ENCODE results near the gene FBXO39.

FBXO39 gene

GRCh38 chr17:6786618-6787017 is 10.6 kb downstream of the FBXO39 start:
- no peak for TF ChIP-seq CTCF (IDR thresholded peaks at IDR 0.05; ENCODE audit: control extremely low read depth, extremely low read depth, low read depth, missing control alignments)
- no peak for DNase-seq (ENCODE audit: extremely low spot score)
- ChIA-PET CTCF (interaction anchor here (0.8 kb wide), 1 partner anchor 8 kb away, joined by 3 read pairs; no protein-coding TSS in a partner anchor), POLR2A (no interaction called here)

GRCh38 chr17:6787081-6787693 is 11.2 kb downstream of the FBXO39 start:
- CTCF ChIA-PET: interaction anchor here (0.8 to 1.3 kb wide), 2 partner anchors 8 to 86 kb away, joined by 3 read pairs; no protein-coding TSS in a partner anchor
- DNase-seq (ENCODE audit: extremely low spot score): no peak
- TF ChIP-seq CTCF (IDR thresholded peaks at IDR 0.05; ENCODE audit: control extremely low read depth, extremely low read depth, low read depth, missing control alignments): no peak
- POLR2A ChIA-PET: no interaction called here

DNA sequence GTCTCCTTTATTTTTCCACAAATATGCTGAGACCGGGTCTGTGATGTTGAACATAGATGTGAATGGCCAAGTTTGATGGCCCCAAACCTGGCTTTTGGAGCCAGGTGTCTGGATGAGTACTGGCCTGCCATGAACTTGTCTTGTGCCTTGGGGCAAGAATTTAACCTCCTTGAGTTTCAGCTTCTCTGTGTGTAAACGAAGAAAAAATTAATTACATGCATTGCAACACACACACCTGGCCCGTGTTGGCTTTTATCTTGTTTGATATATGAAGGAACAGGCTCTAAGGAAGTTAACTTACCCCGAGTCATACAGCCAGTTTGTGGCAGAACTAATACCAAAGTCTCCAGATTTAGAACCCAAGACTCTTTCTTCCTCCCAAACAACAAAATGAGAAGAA is 13.1 kb downstream of the FBXO39 start:
- no peak for TF ChIP-seq CTCF (IDR thresholded peaks at IDR 0.05; ENCODE audit: control extremely low read depth, extremely low read depth, low read depth, missing control alignments)
- ChIA-PET CTCF (interaction anchor here (1.2 kb wide), 1 partner anchor 29 kb away, joined by 3 read pairs; no protein-coding TSS in a partner anchor), POLR2A (no interaction called here)
- no peak for DNase-seq (ENCODE audit: extremely low spot score)

GRCh38 chr17:6793748-6794493 is 17.9 kb downstream of the FBXO39 start:
- TF ChIP-seq CTCF (IDR thresholded peaks at IDR 0.05; ENCODE audit: control extremely low read depth, extremely low read depth, low read depth, missing control alignments): no peak
- ChIA-PET POLR2A (no interaction called here), CTCF (interaction anchor here (1.2 kb wide), 1 partner anchor 13 kb away, joined by 3 read pairs; no protein-coding TSS in a partner anchor)
- DNase-seq (ENCODE audit: extremely low spot score): no peak

DNA sequence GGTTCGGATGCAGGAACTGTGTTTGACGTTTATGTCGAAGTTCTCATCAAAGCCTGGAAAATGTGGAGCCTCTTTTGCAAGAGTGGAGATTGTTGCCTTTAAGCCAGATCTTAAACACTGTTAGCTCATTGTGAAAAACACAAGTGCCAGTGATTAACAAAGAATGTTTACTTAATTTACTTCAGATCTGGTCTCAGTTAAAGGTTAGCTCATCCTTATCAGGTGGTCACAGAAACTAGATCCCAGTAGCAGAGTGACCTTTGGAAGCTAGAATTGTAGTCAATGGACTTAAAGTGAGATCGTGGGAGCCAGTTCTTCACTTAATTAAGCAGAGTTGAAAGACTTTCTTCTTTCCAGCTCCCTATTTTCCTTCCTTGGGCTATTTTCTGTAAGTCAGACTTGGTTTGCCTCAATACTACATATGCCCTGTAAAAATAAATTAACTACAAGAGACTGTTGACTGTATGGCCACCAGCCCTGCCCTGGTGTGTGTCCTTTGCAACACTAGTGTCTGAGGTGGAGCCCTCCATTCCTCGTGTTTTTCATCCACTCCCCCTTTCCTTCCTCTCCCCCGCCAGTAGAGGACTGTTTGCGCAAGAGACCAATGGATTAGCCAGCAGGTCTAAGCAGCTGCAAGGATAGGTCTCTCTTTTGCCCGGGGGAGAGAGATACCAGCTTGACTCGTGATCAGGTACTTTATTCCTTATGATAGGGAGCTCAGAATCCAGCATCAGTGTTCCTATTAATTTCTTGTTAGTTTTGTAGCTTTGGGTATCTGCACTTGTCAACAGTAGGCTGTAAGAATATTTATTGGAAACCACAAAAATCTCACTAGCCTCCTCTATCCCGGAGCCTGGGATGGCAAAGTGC is 20.2 kb downstream of the FBXO39 start:
- POLR2A ChIA-PET: no interaction called here
- no peak for DNase-seq (ENCODE audit: extremely low spot score)
- CTCF ChIA-PET: interaction anchor here (1.2 to 1.3 kb wide), 2 partner anchors 18 to 46 kb away, joined by 3 to 4 read pairs; no protein-coding TSS in a partner anchor
- no peak for TF ChIP-seq CTCF (IDR thresholded peaks at IDR 0.05; ENCODE audit: control extremely low read depth, extremely low read depth, low read depth, missing control alignments)

DNA sequence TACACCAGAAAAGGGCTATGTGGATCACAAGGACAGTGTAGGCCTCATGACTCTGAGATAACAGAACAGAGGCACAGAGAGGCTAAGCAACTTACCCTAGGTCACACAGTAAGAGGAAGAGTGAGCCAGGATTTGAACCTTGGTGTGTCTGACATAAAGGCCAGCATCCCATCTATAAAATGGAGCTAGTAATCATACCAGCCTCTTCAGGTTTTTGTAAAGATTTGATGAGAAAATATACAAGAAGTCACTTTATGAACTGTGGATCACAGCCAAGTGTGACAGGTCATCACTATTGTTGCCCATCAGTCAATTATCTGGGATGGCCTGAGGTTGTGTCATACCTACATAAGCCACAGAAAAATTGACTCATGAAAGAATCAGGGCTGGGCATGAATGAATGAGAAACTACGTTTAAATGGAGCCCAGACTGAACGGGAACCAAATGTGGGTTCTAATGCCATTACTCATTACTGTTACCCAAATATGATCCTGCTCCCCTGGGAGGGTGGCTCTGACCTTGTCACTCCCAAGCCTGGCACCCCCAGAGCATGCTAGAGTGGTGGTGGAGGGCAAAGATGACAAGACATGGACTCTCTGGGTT is 21.0 kb downstream of the FBXO39 start:
- no peak for TF ChIP-seq CTCF (IDR thresholded peaks at IDR 0.05; ENCODE audit: control extremely low read depth, extremely low read depth, low read depth, missing control alignments)
- ChIA-PET POLR2A (no interaction called here), CTCF (interaction anchor here (1.3 kb wide), 1 partner anchor 46 kb away, joined by 3 read pairs; no protein-coding TSS in a partner anchor)
- DNase-seq (ENCODE audit: extremely low spot score): no peak

Data from GM10248 (cell line).